ENCODE data around the gene ATPAF2.
A peak's percentile ranks its signal among the peaks of the same experiment; 100 is the strongest.
"Not testable (repeated sequence)": the region's sequence is repeated elsewhere in the genome, so short reads cannot be mapped to it uniquely, and the experiment has no call there.

Gene ATPAF2

DNA sequence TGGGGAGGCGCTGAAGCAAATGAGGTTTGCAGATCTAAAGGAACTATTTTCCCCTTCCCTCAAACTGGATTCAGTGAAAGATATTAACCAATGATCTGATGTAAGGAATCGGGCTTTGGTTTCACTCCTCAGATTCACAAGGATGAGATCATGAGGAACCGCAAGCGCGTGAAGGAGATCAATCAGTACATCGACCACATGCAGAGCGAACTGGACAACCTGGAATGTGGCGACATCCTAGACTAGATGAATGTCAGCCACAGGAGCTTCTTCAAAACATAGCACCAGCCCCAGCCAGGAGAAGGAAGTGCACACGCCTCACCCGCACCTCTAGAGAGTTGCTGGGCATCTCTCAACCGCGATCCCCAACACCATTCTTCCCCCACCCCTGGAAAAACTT, 22.5 kb downstream of the ATPAF2 start:
- H3K4me3 ChIP-seq (ENCODE audit: low read depth, low read length), result no peak overlapping the region
- DNase-seq (ENCODE audit: low read depth), result no peak

DNA sequence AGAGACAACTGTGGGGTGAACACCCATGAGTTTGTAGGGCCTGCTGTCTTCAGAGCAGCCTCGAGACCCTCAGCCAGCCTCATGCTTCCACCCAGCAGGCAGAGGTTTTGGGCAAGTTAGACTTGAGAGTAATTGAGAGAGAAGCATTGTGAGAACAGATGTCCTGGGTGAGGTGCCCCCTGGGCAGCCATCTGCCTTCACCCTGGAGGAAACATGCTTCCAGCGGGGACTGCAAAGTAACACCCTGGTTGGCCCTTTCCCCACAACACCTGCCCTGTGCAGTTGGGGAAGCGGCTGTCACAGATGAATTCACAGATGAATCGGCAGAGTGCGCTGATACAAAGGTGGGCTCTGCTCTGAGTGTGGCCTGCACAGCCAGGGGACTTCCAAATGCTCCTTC, 23.4 kb downstream of the ATPAF2 start:
- DNase-seq (ENCODE audit: low read depth), result no peak
- no peak overlapping the region for H3K4me3 ChIP-seq (ENCODE audit: low read depth, low read length)

DNA sequence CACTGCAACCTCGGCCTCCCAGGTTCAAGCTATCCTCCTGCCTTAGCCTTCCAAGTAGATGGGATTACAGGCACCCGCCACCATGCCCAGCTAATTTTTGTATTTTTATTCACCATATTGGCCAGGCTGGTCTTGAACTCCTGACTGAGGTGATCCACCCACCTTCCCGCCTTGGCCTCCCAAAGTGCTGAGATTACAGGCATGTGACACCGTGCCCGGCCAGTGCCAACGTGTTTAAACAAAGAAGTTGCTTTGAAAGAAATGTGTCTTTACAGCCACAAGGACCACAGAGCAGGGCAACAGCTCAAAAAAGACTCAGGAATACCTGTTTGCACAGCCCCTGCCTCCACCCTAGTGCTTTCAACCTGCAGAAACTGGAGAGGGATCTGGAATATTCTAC, 25.0 kb downstream of the ATPAF2 start:
- no peak for DNase-seq (ENCODE audit: low read depth)

DNA sequence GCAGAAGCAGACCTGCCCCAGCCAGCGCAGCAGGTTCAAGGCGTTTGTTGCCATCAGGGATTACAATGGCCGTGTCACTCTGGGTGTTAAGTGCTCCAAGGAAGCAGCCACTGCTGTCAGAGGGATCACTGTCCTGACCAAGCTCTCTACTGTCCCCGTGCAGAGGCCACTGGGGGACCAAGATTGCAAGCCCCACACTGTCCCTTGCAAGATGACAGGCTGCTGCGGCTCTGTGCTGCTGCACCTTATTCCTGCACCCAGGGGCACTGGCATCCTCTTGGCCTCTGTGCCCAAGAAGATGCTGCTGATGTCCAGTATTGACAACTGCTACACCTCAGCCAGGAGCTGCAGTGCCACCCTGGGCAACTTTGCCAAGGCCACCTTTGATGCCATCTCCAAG, 27.7 kb downstream of the ATPAF2 start:
- DNase-seq (ENCODE audit: low read depth), result no peak

More for the DNA sequence above, 25.0 kb downstream of the ATPAF2 start:
- H3K4me3 ChIP-seq (ENCODE audit: low read depth, low read length), result no peak overlapping the region

DNA sequence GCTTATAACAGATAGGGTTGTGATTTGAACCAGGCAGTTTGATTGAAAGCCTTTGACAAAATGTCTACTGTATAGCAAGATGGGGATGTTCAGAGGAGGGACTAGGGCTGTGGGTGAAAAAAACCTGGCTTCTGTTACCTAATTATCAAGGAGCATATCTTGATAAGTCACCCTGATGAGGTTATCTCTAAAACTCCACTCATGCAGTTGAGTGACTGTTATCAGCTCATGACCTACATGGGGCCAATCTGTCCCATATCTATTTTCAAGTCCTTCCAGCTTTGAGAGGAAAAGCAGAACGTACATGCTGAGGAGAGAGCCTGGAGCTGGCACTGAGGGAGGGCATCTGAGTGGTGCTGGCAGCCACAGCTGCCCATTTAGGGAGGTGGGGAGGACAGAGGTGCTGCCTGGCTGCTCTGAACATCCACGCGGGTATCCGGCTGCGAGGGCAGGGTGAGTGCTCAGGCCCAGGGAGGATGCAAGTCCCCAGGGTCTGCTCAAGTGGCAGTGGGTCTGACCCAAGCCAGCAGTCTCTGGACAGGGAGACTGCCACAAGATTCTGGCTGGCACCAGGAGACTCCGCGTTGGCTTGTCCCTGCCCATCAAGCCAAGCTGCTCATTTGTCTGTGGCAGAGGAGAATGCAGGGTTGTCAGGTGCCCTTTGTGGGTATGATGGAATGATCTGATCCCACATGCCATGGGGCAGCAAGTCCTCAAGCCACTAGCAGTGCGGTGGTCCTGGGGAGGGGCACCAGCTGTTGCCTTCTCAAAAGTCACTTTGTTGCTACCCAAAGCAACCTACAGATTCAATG, 29.2 kb downstream of the ATPAF2 start:
- no peak overlapping the region for H3K4me3 ChIP-seq (ENCODE audit: low read depth, low read length)
- no peak for DNase-seq (ENCODE audit: low read depth)

More for the DNA sequence above, 27.7 kb downstream of the ATPAF2 start:
- H3K4me3 ChIP-seq (ENCODE audit: low read depth, low read length), result no peak overlapping the region

DNA sequence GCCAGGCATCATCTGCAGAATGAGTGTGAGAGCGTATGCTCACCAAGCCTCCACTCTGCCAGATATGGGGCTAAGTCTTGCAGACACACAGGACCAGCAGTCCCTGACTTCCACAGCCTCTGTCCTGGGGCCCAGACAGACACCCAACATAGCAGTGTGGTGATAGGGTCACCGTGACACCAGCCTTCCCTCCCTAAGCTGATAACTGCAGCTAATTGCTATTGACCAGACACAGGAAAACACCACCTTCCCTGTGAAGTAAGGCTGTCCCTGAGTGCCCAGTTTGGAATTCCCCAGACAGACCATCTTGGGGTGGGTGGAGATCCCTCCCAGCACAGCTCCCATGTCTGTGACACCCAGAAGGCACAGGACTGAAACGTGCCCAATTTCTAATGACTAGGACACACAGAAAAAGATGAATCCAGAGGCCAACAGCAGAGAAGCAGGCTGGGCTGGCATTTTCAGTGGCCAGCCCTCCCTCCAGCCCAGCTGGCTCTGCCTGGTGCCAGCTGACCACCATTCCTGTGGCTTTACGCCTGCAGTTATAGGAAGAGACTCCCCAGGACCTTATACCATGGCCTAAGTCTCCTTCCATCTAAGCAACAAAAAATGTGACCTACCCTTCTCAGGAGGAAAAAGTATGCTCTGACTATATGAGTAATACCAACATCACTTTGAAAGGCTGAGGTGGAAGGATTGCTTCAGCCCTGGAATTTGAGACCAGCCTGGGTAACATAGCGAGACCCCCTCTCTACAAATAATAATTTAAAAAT, 30.3 kb downstream of the ATPAF2 start:
- no peak overlapping the region for H3K4me3 ChIP-seq (ENCODE audit: low read depth, low read length)
- peak; percentile 35 for DNase-seq (ENCODE audit: low read depth)

DNA sequence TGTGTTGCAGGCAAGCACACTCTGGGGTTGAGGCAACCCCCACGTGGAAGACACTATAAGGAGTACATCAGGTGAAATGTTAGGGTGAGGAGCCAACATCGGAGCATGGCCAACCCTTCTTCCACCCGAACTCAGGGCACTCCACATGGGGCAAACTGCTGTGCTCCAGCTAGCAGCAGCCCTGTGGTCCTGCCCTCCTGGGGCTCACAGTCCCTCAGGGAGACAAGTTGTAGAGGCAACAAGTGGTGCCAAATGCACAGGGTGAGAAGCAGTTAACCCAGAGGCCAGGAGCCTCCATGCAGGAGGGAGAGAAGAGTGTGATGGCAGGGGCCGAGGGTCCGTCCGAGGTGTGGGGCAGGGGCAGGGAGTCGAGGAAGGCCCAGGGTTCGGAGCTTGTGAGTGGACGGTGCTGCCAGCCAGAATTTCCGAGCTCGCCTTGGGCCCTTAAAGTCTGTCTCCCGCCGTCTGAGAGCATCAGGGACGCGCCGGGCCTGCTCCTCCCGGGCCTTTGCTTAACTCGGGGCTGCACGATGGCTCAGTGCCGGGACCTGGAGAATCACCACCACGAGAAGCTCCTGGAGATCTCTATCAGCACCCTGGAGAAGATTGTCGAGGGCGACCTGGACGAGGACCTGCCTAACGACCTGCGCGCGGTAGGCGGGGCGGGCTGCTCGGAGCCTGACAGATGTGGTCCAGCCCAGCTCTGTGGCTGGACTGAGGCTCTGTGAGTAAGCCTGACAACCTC, 32.3 kb downstream of the ATPAF2 start:
- no peak for DNase-seq (ENCODE audit: low read depth)
- H3K4me3 ChIP-seq (ENCODE audit: low read depth, low read length), result no peak overlapping the region

DNA sequence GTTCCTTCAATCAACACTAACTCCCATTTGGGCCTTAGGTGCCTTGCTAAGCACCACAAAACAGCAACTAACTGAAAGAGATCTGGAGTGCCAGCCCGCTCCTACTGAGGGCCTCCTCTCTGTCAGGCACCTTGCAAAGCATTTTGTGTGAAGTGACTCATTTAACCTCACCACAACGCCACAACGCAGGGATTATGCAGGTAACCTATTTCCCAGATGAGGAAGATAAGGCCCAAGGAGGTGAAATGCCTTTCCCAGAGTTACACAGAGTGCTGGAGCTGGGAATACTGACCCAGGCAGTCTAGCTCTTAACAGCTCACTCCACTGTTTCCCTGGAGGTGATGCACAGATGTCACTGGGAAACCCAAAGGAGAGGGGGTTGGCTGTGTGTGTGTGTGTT, 33.5 kb downstream of the ATPAF2 start:
- H3K4me3 ChIP-seq (ENCODE audit: low read depth, low read length), result no peak overlapping the region
- no peak for DNase-seq (ENCODE audit: low read depth)

DNA sequence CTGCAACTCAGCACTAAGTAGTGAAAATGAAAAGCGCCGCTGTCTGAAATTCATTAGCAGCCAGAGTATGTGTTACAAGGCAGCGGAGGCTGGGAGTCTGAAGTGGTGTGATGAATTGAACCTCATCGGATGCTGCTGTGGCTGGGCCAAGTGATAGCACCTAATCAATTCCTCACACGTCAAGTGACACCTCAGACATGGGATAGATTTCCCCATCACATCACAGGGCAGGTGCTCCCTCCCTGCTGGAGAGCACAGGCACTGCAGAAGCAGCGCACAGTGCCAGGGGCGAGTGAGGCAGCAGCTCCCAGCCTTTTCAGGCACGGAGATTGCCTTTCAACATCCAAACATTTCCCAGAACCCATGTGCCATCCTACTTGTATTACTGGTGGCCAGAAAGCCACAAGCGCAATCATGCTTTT, 34.1 kb downstream of the ATPAF2 start:
- H3K4me3 ChIP-seq (ENCODE audit: low read depth, low read length), result no peak overlapping the region

DNA sequence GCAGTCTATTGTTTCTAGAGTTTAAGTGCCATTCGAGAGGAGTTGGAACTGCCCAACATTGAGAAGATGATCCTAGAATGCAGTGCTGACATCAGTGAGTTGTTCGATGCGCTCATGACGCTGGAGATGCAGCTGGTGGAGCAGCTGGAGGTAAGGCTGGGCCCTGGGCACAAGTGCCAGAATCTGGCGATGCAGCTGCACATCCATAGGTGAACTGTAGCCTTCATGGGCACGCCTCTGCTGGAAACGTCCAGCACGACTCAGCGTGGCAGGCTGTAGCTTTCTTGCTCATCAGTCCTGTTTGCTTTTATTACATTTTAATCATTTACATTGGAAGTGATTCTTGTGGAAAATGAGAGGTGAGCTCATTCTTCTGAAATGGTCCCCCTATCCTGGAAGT, 34.6 kb downstream of the ATPAF2 start:
- H3K4me3 ChIP-seq (ENCODE audit: low read depth, low read length), result no peak overlapping the region
- DNase-seq (ENCODE audit: low read depth), result no peak

More for the DNA sequence above, 34.1 kb downstream of the ATPAF2 start:
- DNase-seq (ENCODE audit: low read depth), result no peak

DNA sequence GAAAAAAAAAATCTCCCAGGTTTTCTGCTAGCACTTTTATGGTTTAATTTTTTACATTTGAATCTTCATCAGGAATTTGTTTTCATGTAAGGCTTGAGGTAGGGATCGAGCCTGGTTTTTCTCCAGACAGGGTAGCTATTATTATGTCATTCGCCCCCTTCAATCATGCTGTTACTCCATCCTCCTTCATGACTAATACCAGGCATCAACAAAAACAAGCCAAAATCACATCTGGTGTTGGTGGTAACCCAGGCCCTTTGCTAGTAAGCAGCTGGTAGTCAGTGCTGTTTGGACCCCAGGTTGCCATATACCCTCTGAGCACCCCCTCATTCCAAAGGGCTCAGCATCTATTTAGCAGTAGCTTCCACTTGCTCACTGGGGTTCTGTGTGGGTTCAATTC, 36.8 kb downstream of the ATPAF2 start:
- no peak for DNase-seq (ENCODE audit: low read depth)
- no peak overlapping the region for H3K4me3 ChIP-seq (ENCODE audit: low read depth, low read length)

DNA sequence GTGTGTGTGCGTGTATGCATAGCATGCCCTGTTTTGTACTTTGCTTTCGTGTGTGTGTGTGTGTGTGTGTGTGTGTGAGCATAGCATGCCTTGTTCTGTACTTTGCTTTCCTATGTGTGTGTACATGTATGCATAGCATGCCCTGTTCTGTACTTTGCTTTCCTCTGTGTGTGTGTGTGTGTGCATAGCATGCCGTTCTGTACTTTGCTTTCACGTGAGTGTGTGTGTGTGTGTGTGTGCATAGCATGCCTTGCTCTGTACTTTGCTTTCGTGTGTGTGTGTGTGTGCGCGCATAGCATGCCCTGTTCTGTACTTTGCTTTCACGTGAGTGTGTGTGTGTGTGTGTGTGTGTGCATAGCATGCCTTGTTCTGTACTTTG, 38.9 kb downstream of the ATPAF2 start:
- DNase-seq (ENCODE audit: low read depth), result no peak

DNA sequence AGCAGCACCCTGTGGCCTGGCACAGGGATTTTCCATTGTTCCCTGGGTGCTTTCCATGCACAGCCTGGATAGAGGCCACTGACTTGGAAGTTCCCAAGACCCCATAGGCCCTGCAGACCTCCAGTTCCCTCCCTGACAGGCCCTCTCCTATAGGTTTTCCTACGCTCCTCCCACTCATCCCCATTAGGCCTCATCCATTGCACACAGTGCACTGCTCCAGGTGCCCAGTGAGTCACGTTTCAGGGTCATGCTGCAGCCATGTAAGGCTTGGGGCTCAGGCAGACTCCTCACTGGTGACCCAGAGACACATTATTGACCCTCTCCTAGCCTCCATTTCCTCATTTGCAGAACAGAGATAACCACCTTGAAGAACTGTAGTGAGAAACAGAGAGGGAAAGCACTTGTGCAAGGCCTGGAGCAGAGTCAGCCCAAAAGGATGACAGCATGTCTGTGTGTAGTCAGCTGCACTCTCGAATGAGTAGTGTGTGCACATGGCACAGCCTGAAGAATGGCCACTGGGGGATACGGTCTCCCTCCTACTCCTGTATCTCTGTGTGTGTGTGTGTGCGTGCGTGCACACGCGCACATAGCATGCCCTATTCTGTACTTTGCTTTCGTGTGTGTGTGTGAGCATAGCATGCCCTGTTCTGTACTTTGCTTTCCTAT, 39.5 kb downstream of the ATPAF2 start:
- peak; percentile 31 for DNase-seq (ENCODE audit: low read depth)
- H3K4me3 ChIP-seq (ENCODE audit: low read depth, low read length), result no peak overlapping the region

More for the DNA sequence above, 38.9 kb downstream of the ATPAF2 start:
- no peak overlapping the region for H3K4me3 ChIP-seq (ENCODE audit: low read depth, low read length)

DNA sequence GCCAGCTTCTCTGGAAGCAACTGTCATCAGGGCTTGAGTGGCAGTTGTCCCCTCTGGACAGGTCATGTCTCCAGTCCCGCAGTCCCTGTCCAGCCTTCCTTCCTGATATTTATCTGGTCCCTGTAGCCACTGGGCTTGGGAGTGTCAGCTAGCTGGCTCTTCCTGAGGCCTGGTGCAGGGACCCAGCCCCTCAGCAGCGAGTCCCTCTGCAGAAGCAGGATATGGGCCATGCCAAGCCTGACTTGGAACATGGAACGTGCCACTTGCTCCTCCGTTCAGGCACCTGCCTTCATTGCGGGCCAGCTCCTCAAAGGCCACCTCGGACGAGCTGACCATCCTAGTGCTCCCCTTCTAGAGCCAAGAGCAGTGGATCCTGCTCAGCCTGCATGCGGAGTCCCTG, 40.0 kb downstream of the ATPAF2 start:
- no peak overlapping the region for H3K4me3 ChIP-seq (ENCODE audit: low read depth, low read length)
- no peak for DNase-seq (ENCODE audit: low read depth)

DNA sequence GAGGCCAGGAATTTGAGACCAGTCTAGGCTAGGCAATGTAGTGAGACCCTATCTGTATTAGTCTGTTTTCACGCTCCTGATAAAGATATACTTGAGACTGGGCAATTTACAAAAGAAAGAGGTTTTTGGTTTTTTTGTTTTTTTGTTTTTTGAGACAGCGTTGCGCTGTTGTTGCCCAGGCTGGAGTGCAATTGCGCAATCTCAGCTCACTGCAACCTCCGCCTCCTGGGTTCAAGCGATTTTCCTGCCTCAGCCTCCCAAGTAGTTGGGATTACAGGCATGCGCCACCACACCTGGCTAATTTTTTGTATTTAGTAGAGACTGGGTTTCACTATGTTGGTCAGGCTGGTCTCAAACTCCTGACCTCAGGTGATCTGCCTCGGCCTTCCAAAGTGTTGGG, 43.1 kb downstream of the ATPAF2 start:
- not testable (repeated sequence) for DNase-seq (ENCODE audit: low read depth); H3K4me3 ChIP-seq (ENCODE audit: low read depth, low read length)

DNA sequence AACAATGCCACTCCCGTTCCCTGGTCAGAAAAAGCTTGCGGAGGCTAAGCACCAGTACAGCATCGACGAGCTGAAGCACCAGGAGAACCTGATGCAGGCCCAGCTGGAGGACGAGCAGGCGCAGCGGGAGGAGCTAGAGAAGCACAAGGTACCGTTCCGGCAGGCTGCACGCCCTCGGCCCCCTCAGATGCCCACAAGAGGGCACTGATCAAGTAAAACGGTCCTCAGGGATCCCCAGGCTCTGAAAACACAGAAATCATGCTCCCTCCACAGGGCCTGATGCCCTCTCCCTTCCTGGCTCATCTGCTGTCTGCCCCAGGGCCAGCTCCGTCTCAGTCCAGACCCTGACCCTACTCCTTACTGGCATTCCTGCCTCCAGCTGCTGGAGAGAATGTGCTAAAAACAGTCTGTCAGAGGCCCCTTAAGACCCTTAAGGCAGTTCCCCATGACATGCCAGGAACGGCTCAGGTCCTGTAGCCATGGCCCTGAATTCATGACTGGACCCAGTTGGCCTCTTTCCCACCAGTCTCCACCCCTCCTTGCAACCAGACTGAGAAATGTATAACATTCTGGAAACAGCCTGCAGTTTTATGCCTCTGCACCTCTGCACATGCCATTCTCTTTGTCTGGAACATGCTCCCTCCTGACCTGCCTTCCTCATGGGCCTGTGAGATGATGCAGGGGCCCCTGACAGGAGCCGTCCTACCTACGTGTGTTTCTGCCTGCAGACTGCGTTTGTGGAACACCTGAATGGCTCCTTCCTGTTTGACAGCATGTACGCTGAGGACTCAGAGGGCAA, 44.5 kb downstream of the ATPAF2 start:
- no peak overlapping the region for H3K4me3 ChIP-seq (ENCODE audit: low read depth, low read length)
- DNase-seq (ENCODE audit: low read depth), result no peak

DNA sequence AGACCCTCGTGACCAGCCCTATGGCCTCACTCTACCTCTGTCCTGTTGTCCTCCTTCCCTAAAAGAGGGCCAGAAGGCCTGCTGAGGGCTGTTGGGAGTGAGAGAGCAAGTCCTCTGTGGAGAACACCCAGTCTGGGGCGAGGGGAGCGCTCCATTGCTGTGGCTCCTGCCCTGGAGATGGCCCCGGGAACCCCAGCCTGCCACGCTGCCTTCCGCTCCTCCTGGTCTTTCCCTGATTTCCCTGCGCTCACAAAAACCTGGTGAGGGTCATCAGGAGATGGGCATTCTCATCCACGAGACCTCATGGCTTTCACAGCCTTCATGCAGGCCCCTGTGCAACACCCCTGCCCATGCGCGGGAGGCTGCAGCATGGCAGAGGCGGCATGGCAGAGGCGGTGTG, 45.1 kb downstream of the ATPAF2 start:
- no peak overlapping the region for H3K4me3 ChIP-seq (ENCODE audit: low read depth, low read length)

DNA sequence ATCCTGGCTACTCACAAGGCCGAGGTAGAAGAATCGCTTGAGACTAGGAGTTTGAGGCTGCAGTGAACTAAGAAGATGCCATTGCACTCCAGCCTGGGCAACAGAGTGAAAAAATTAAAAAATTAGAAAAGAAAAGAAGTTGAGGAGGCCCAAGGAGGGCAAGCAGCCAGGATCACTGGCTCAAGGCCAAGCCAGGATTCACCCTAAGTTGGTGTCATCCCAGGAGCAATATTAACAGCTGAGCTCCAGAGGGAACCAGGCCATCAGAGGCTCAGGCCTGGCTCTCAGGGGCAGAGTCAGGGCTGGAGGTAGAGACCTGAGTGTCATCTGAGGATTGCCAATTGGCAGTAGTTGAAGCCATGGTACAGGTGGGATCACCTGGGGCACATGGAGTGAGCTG, 45.6 kb downstream of the ATPAF2 start:
- H3K4me3 ChIP-seq (ENCODE audit: low read depth, low read length), result no peak overlapping the region
- DNase-seq (ENCODE audit: low read depth), result no peak

More for the DNA sequence above, 45.1 kb downstream of the ATPAF2 start:
- DNase-seq (ENCODE audit: low read depth), result no peak

DNA sequence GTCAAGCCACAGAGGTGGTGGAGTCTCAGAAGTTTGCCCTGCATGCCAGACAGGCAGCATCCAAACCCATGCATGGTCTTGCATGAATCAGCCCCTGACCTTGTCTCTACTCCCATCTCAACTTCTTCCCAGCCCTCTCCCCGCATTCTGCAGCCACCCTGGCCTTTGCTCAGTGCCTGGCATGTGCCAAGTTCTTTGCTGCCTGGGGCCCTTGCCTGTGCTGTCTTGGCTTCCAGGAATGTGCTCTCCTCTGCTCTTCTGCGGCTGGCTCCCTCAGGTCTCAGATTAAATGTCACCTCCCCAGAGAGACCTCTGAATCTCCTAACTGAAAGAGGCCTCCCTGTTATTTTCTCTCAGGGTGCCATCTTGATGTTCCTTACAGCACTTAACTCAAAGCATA, 48.7 kb downstream of the ATPAF2 start:
- no peak overlapping the region for H3K4me3 ChIP-seq (ENCODE audit: low read depth, low read length)
- DNase-seq (ENCODE audit: low read depth), result no peak
